ENCODE measurements around the gene NTM.

- TF ChIP-seq CTCF (IDR thresholded peaks at IDR 0.05; ENCODE audit: low read length): no peak
- TF ChIP-seq EZH2 (IDR thresholded peaks at IDR 0.05; ENCODE audit: borderline replicate concordance, low read length): no peak
Measured at GRCh38 chr11:131816051-131816450, 445.6 kb downstream of the NTM start.

Data from OCI-LY1 (cell line).